Caco-2 (cell line): ENCODE data around the gene TYW1B. TPM values are rescaled to one million over a fixed set of nuclear protein-coding genes. Genes with fewer than 3 reads are reported as not detected.
"Not testable (repeated sequence)": the region's sequence is repeated elsewhere in the genome, so short reads cannot be mapped to it uniquely, and the experiment has no call there.

Source experiments
- BruUV-seq: library from RNA; stranded (reverse); fragments of 400-500 nt; replicated peaks from 2 replicates; lab custom pipeline; 2021; lab: Mats Ljungman, UMichigan
- CTCF ChIA-PET: fragments of 300-600 bp; sonication (Branson Sonifier 250); formaldehyde crosslinking; loops from one replicate; lab custom pipeline; 2022; ENCODE audit warnings: antibody characterized with exemption; lab: Charles Lee
- POLR2A ChIA-PET: fragments of 300-600 bp; sonication (Branson Sonifier 250); formaldehyde crosslinking; loops from one replicate; lab custom pipeline; 2022; ENCODE audit warnings: antibody characterized with exemption; lab: Charles Lee
- DNase-seq, 2 experiments: peaks; one replicate each; pipeline versions ENCODE4 v3.0.0 to v3.0.0-alpha.2; 2020 to 2022
- H3K27me3 ChIP-seq: replicated peaks from 2 replicates; pipeline ENCODE4 v1.6.0; 2011; ENCODE audit warnings: low read length; ENCODE audit not compliant: control insufficient read depth, insufficient read depth
- H3K36me3 ChIP-seq: 2 replicates; pipeline ENCODE4 v1.5.1; 2011; ENCODE audit warnings: low read length; ENCODE audit not compliant: control insufficient read depth, insufficient read depth
- H3K4me1 ChIP-seq: fragments of 250-450 bp; sonication (Bioruptor Pico); 2 replicates; pipeline ENCODE4 v1.5.1; 2020; ENCODE audit warnings: mild to moderate bottlenecking
- H3K4me3 ChIP-seq: 2 replicates; pipeline ENCODE4 v1.5.1; 2011; ENCODE audit warnings: low read depth, mild to moderate bottlenecking, control low read depth, low read length
- H3K9me3 ChIP-seq: fragments of 250-450 bp; sonication (Bioruptor Pico); 2 replicates; pipeline ENCODE4 v1.5.1; 2020; ENCODE audit warnings: mild to moderate bottlenecking, moderate library complexity
- H3K27ac Mint-ChIP-seq: one replicate; pipeline ENCODE4 v1.8.0; 2022; ENCODE audit warnings: mixed read lengths; ENCODE audit not compliant: unreplicated experiment
- H3K27me3 Mint-ChIP-seq: one replicate; pipeline ENCODE4 v1.8.0; 2022; ENCODE audit warnings: mixed read lengths; ENCODE audit not compliant: insufficient read depth, unreplicated experiment
- H3K36me3 Mint-ChIP-seq: one replicate; pipeline ENCODE4 v1.8.0; 2022; ENCODE audit warnings: mild to moderate bottlenecking, mixed read lengths; ENCODE audit not compliant: insufficient read depth, unreplicated experiment
- H3K4me1 Mint-ChIP-seq: one replicate; pipeline ENCODE4 v1.8.0; 2022; ENCODE audit warnings: low read depth, mixed read lengths; ENCODE audit not compliant: unreplicated experiment
- H3K4me3 Mint-ChIP-seq: one replicate; pipeline ENCODE4 v1.8.0; 2022; ENCODE audit warnings: mild to moderate bottlenecking, moderate library complexity, mixed read lengths; ENCODE audit not compliant: unreplicated experiment
- H3K9me3 Mint-ChIP-seq: one replicate; pipeline ENCODE4 v1.8.0; 2022; ENCODE audit warnings: mixed read lengths; ENCODE audit not compliant: unreplicated experiment
- CTCF ChIP-seq, 2 experiments: fragments of 200-600 bp in 1 of 2; IDR thresholded peaks; 1 replicate in 1 of 2; 2 replicates in 1 of 2; pipeline versions ENCODE4 v1.5.1 to v1.8.0; 2011 to 2022; ENCODE audit warnings: antibody characterized with exemption in 1 of 2, control low read depth in 1 of 2, inconsistent platforms in 1 of 2, low read depth in 1 of 2, low read length in 1 of 2, mild to moderate bottlenecking in 1 of 2, moderate library complexity in 1 of 2; ENCODE audit not compliant: insufficient read depth in 1 of 2, severe bottlenecking in 1 of 2, unreplicated experiment in 1 of 2
- intact Hi-C: fragments of 100-400 bp; cut with micrococcal nuclease; formaldehyde crosslinking; loops from one replicate; pipeline ENCODE4 v1.10.0; 2022; ENCODE audit not compliant: unreplicated experiment
- total RNA-seq: library from RNA; stranded (reverse); gene quantifications from 2 replicates; pipeline ENCODE4 v1.2.3, GENCODE V29; 2022

TYW1B gene
- total RNA-seq, 1 experiment from 2014 or later: 12.8 TPM

- BruUV-seq, CTCF ChIA-PET, H3K27ac Mint-ChIP-seq, H3K4me1 ChIP-seq, H3K4me1 Mint-ChIP-seq, H3K9me3 ChIP-seq, POLR2A ChIA-PET, intact Hi-C loops, H3K9me3 Mint-ChIP-seq, DNase-seq, H3K4me3 ChIP-seq, H3K4me3 Mint-ChIP-seq, H3K36me3 Mint-ChIP-seq, H3K27me3 ChIP-seq, H3K27me3 Mint-ChIP-seq, H3K36me3 ChIP-seq: not testable (repeated sequence)
Measured at GRCh38 chr7:72626428-72627011, 201.5 kb downstream of the TYW1B start.

- H3K36me3 ChIP-seq, H3K9me3 ChIP-seq, DNase-seq, intact Hi-C loops, BruUV-seq, H3K4me3 ChIP-seq, POLR2A ChIA-PET, H3K27me3 Mint-ChIP-seq, CTCF ChIA-PET, H3K27me3 ChIP-seq, H3K4me1 Mint-ChIP-seq, H3K4me3 Mint-ChIP-seq, H3K27ac Mint-ChIP-seq, H3K36me3 Mint-ChIP-seq, H3K4me1 ChIP-seq, H3K9me3 Mint-ChIP-seq: not testable (repeated sequence)
Measured at GRCh38 chr7:72625721-72626423, 202.1 kb downstream of the TYW1B start.

GRCh38 chr7:72622532-72622931 lies 205.5 kb downstream of the TYW1B start:
- CTCF ChIA-PET: no interaction called here
- H3K27me3 Mint-ChIP-seq: no peaks in the 10 kb centered on the region
- Histone ChIP-seq H3K4me1 (no peaks in the 10 kb centered on the region), H3K36me3 (no peaks in the 10 kb centered on the region), H3K9me3 (no peaks in the 10 kb centered on the region), H3K27me3 (no peaks in the 10 kb centered on the region), H3K4me3 (no peak overlapping the region)
- peaks cover 6% of the 10 kb centered on the region for H3K36me3 Mint-ChIP-seq
- H3K9me3 Mint-ChIP-seq: no peaks in the 10 kb centered on the region
- DNase-seq: no peak
- H3K27ac Mint-ChIP-seq: no peak overlapping the region
- H3K4me1 Mint-ChIP-seq: peaks cover 6% of the 10 kb centered on the region
- BruUV-seq: no TSS peak
- TF ChIP-seq CTCF (IDR thresholded peaks at IDR 0.05; ENCODE audit: insufficient read depth in 1 of 2, low read depth in 1 of 2, low read length in 1 of 2, severe bottlenecking in 1 of 2, unreplicated experiment in 1 of 2): no peak
- intact Hi-C loops: no loop called here
- POLR2A ChIA-PET: no interaction called here
- no peak overlapping the region for H3K4me3 Mint-ChIP-seq

- POLR2A ChIA-PET, intact Hi-C loops, H3K27me3 ChIP-seq, H3K36me3 Mint-ChIP-seq, H3K9me3 ChIP-seq, CTCF ChIA-PET, DNase-seq, H3K36me3 ChIP-seq, H3K4me1 ChIP-seq, H3K4me3 ChIP-seq, H3K4me3 Mint-ChIP-seq, BruUV-seq, H3K9me3 Mint-ChIP-seq, H3K4me1 Mint-ChIP-seq, H3K27me3 Mint-ChIP-seq: not testable (repeated sequence)
- peak overlapping the region; percentile 20 for H3K27ac Mint-ChIP-seq
Measured at GRCh38 chr7:72621761-72622187, 206.2 kb downstream of the TYW1B start.

- intact Hi-C loops, H3K27ac Mint-ChIP-seq, CTCF ChIA-PET, BruUV-seq, H3K36me3 ChIP-seq, H3K4me3 Mint-ChIP-seq, H3K4me1 ChIP-seq, H3K36me3 Mint-ChIP-seq, H3K4me1 Mint-ChIP-seq, DNase-seq, H3K27me3 ChIP-seq, H3K9me3 Mint-ChIP-seq, H3K9me3 ChIP-seq, POLR2A ChIA-PET, H3K27me3 Mint-ChIP-seq, H3K4me3 ChIP-seq: not testable (repeated sequence)
Measured at GRCh38 chr7:72620923-72621322, 207.1 kb downstream of the TYW1B start.

GRCh38 chr7:72618435-72619180 lies 209.4 kb downstream of the TYW1B start:
- DNase-seq, H3K4me3 ChIP-seq, H3K4me3 Mint-ChIP-seq, BruUV-seq, H3K9me3 ChIP-seq, intact Hi-C loops, H3K4me1 ChIP-seq, H3K4me1 Mint-ChIP-seq, H3K27ac Mint-ChIP-seq, H3K36me3 ChIP-seq, H3K27me3 ChIP-seq, POLR2A ChIA-PET, CTCF ChIA-PET, H3K9me3 Mint-ChIP-seq, H3K27me3 Mint-ChIP-seq: not testable (repeated sequence)
- H3K36me3 Mint-ChIP-seq: peaks cover 12% of the 10 kb centered on the region
